RCC 7860 (cell line): Measurements from ENCODE around the gene HOATZ.

Experiments
- DNase-seq: peaks from one replicate; pipeline ENCODE4 v3.0.0-alpha.2; 2015; ENCODE audit warnings: low spot score
- FAIRE-seq: peaks from 2 replicates; lab custom pipeline; 2012; peaks lifted over from hg19 to GRCh38; lab: Jason Lieb, UNC

The HOATZ gene

GRCh38 chr11:111574373-111575225 is 60.0 kb downstream of the HOATZ start:
- DNase-seq, result no peak
- FAIRE-seq, result no peak

GRCh38 chr11:111575740-111576139 is 61.2 kb downstream of the HOATZ start:
- no peak for DNase-seq
- FAIRE-seq, result no peak

DNA sequence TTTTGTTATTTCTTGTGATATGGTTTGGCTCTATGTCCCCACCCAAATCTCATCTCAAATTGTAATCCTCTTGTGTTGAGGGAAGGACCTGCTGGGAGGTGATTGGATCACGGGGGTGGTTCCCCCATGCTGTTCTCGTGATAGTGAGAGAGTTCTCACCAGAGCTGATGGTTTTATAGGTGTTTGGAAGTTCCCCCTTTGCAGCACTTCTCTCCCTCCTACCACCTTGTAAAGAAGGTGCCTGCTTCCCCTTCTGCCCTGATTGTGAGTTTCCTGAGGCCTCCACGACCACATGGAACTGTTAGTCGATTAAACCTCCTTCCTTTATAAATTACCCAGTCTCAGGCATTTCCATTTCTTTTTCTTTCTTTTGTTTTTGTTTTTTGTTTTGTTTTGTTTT is 63.2 kb downstream of the HOATZ start:
- FAIRE-seq (no peak), DNase-seq (no peak)

DNA sequence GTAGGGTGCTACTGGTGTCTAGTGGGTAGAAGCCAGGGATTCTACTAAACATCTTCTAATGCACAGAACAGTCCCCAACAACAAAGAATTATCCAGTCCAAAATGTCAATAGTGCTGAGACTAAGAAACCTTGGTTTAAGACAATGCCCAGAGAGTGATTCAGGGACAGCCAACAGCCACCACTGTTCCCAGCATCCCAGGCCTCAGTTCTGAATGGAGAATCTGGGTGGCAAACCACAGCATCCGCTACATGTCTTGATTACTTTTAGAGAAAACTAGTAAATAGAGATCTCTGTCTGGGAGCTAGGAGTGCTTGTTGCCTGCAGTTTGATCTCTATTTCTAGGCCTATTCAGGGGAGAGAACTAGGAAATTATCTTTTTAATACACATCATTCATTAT is 66.8 kb downstream of the HOATZ start:
- DNase-seq (no peak), FAIRE-seq (no peak)

- DNase-seq (no peak), FAIRE-seq (no peak)
Observed at GRCh38 chr11:111582163-111582562, 67.6 kb downstream of the HOATZ start.

- no peak for DNase-seq
- no peak for FAIRE-seq
Observed at GRCh38 chr11:111582881-111583280, 68.3 kb downstream of the HOATZ start.

DNA sequence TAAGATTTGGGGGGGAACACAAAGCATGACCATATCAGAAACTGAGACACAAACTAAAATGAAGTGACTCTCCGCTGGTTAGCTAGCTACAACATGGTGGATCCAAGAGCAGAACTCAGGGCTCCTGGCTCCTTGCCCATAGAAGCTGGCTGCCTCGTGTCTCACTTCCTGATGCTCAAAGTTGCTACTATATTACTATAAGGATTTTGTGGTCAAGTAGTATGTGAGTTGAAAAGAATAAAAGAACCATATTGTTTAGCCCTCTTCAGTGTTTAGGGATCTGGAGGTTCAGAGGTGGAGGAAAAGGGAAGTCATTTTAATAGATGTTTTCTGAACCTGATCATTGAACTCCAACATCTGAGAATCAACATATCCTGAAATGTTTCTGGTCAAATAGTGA is 70.8 kb downstream of the HOATZ start:
- FAIRE-seq, result no peak

GRCh38 chr11:111586388-111586831 is 71.8 kb downstream of the HOATZ start:
- DNase-seq, result peak; percentile 78
- peak; percentile 30 for FAIRE-seq

More for the DNA sequence above, 70.8 kb downstream of the HOATZ start:
- peak; percentile 30 for DNase-seq
